ENCODE data around the gene SLC25A40. TPM values are rescaled to one million over a fixed set of nuclear protein-coding genes. Genes with fewer than 3 reads are reported as not detected.

Gene SLC25A40
- total and polyA plus RNA-seq, 2 of the 13 experiments (the other 11 are each of a cell fraction or from before 2014, with no cell fraction given): 12.9 to 13.6 TPM

DNA sequence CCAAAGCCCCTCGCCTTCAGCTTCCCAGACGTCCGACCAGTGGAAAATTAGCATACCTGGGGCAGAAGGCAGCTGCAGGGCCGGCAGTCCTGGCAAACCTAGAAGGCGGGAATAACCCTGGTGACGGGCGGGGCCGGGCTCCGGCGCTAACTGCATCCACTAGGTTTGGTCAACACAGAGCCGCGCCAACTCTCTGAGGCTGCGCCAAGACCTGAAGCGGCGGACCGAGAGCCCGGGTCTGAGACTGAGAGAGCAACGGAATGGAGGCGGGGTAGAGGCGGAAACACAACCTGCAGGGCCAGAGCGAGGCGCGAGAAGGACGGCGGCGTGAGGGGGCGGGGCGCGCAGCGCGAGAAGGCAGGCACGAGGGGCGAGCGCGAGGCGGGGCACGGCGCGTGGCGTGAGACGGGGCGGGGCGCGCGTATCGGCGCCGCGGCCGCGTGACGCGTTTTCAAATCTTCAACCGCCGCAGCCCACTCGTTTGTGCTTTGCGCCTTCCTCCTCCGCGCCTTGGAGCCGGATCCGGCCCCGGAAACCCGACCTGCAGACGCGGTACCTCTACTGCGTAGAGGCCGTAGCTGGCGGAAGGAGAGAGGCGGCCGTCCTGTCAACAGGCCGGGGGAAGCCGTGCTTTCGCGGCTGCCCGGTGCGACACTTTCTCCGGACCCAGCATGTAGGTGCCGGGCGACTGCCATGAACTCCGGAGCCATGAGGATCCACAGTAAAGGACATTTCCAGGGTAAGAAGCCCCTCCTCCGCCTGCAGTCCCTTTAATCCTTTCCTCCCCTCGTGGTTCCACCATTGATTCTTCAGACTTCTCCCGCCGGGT is at the start of gene SLC25A40, which contains the start of gene DBF4 (continued):
- no peak for TF ChIP-seq ZNF510 (CRISPR knock-in tag; IDR thresholded peaks at IDR 0.05; ENCODE audit: low read depth)
- peak; percentile 70; the same call in 1 of the 2 replicates for TF ChIP-seq ZNF468 (CRISPR knock-in tag; IDR thresholded peaks at IDR 0.05)
- TF ChIP-seq FIP1L1 (IDR thresholded peaks at IDR 0.05; ENCODE audit: borderline replicate concordance, insufficient read depth, low read depth, low read length): no peak
- TF ChIP-seq NBN (conservative IDR thresholded peaks at IDR 0.05): no peak
- TF ChIP-seq CENPBD1 (CRISPR knock-in tag; IDR thresholded peaks at IDR 0.05; ENCODE audit: borderline replicate concordance, low read depth): 0 out of 2 replicates have a peak, but pooled peaks have one; percentile 84
- peak; percentile 68 for TF ChIP-seq ZNF430 (CRISPR knock-in tag; IDR thresholded peaks at IDR 0.05)
- TF ChIP-seq SIX4 (CRISPR knock-in tag; IDR thresholded peaks at IDR 0.05): peak; percentile 34; the same call in 1 of the 2 replicates
- TF ChIP-seq JUNB (CRISPR knock-in tag; IDR thresholded peaks at IDR 0.05; ENCODE audit: borderline replicate concordance): peak; percentile 66
- TF ChIP-seq FOXA3 (CRISPR knock-in tag; IDR thresholded peaks at IDR 0.05): no peak; the same call in none of the 2 replicates
- no peak for TF ChIP-seq POLR2AphosphoS2 (IDR thresholded peaks at IDR 0.05; ENCODE audit: low read depth, low read length)
- TF ChIP-seq, protein P1, sequence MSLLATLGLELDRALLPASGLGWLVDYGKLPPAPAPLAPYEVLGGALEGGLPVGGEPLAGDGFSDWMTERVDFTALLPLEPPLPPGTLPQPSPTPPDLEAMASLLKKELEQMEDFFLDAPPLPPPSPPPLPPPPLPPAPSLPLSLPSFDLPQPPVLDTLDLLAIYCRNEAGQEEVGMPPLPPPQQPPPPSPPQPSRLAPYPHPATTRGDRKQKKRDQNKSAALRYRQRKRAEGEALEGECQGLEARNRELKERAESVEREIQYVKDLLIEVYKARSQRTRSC (CRISPR knock-in tag; IDR thresholded peaks at IDR 0.05; ENCODE audit: low read depth): no peak
- TF ChIP-seq MBNL3 (CRISPR knock-in tag; conservative IDR thresholded peaks at IDR 0.05): no peak
- TF ChIP-seq ZBTB21 (CRISPR knock-in tag; IDR thresholded peaks at IDR 0.05): no peak
- TF ChIP-seq NR1H2 (CRISPR knock-in tag; IDR thresholded peaks at IDR 0.05; ENCODE audit: borderline replicate concordance, low read depth): peak; percentile 69; the same call in 1 of the 2 replicates
- 0 out of 2 replicates have a peak, but pooled peaks have one; percentile 22 for TF ChIP-seq SMYD3 (CRISPR knock-in tag; IDR thresholded peaks at IDR 0.05)
- no peak for TF ChIP-seq ZNF10 (CRISPR knock-in tag; IDR thresholded peaks at IDR 0.05; ENCODE audit: borderline replicate concordance, low read depth)
- no peak for TF ChIP-seq EHMT2 (IDR thresholded peaks at IDR 0.05; ENCODE audit: borderline replicate concordance, low read depth, low read length)
- no peak for TF ChIP-seq FOXP1 (IDR thresholded peaks at IDR 0.05)
- TF ChIP-seq FOXP1 (CRISPR knock-in tag; IDR thresholded peaks at IDR 0.05): no peak
- TF ChIP-seq, protein P2, sequence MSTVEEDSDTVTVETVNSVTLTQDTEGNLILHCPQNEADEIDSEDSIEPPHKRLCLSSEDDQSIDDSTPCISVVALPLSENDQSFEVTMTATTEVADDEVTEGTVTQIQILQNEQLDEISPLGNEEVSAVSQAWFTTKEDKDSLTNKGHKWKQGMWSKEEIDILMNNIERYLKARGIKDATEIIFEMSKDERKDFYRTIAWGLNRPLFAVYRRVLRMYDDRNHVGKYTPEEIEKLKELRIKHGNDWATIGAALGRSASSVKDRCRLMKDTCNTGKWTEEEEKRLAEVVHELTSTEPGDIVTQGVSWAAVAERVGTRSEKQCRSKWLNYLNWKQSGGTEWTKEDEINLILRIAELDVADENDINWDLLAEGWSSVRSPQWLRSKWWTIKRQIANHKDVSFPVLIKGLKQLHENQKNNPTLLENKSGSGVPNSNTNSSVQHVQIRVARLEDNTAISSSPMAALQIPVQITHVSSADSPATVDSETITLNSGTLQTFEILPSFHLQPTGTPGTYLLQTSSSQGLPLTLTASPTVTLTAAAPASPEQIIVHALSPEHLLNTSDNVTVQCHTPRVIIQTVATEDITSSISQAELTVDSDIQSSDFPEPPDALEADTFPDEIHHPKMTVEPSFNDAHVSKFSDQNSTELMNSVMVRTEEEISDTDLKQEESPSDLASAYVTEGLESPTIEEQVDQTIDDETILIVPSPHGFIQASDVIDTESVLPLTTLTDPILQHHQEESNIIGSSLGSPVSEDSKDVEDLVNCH (CRISPR knock-in tag; IDR thresholded peaks at IDR 0.05): no peak
- no peak for TF ChIP-seq ZKSCAN5 (CRISPR knock-in tag; IDR thresholded peaks at IDR 0.05)
- TF ChIP-seq, protein P3, sequence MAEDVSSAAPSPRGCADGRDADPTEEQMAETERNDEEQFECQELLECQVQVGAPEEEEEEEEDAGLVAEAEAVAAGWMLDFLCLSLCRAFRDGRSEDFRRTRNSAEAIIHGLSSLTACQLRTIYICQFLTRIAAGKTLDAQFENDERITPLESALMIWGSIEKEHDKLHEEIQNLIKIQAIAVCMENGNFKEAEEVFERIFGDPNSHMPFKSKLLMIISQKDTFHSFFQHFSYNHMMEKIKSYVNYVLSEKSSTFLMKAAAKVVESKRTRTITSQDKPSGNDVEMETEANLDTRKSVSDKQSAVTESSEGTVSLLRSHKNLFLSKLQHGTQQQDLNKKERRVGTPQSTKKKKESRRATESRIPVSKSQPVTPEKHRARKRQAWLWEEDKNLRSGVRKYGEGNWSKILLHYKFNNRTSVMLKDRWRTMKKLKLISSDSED (CRISPR knock-in tag; IDR thresholded peaks at IDR 0.05): no peak
- no peak; the same call in 1 of the 2 replicates for TF ChIP-seq NFATC3 (CRISPR knock-in tag; IDR thresholded peaks at IDR 0.05)
- no peak for TF ChIP-seq CC2D1A (CRISPR knock-in tag; IDR thresholded peaks at IDR 0.05)
- no peak; the same call in 1 of the 2 replicates for TF ChIP-seq ZNF296 (CRISPR knock-in tag; conservative IDR thresholded peaks at IDR 0.05)
- no peak for TF ChIP-seq ZEB1 (IDR thresholded peaks at IDR 0.05; ENCODE audit: insufficient replicate concordance, low read depth)

Measured in HepG2 (cell line).